Measurements from ENCODE around the gene TSPAN32.

Gene TSPAN32

DNA sequence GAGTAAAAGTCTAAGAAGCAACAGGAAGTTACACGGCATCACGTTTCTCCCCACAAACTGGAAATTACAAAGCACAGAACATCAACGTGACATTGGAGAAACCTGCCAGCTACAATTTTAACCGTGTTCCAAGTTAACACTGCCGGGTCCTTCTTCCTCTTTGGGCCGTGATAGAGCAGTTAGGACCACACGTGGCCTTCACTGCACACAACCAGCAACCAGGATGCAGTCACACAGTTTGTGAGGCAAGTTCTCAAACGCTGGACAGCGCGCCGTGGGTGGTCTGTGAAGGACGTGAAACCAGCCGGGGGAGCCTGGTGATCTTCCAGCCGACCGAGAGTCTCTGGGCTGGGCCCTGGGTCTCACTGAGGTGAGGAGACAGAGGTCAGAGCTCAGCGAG, 14.7 kb upstream of the TSPAN32 start:
- DNase-seq (ENCODE audit: low read depth in 1 of 2, low spot score in 1 of 2), result no peak

GRCh38 chr11:2289350-2289749, 12.5 kb upstream of the TSPAN32 start:
- DNase-seq (ENCODE audit: low read depth in 1 of 2, low spot score in 1 of 2), result no peak

- no peak for DNase-seq (ENCODE audit: low read depth in 1 of 2, low spot score in 1 of 2)
Observed at GRCh38 chr11:2289859-2290258, 12.0 kb upstream of the TSPAN32 start.

- no peak for DNase-seq (ENCODE audit: low read depth in 1 of 2, low spot score in 1 of 2)
Observed at GRCh38 chr11:2290351-2290841, 11.4 kb upstream of the TSPAN32 start.

DNA sequence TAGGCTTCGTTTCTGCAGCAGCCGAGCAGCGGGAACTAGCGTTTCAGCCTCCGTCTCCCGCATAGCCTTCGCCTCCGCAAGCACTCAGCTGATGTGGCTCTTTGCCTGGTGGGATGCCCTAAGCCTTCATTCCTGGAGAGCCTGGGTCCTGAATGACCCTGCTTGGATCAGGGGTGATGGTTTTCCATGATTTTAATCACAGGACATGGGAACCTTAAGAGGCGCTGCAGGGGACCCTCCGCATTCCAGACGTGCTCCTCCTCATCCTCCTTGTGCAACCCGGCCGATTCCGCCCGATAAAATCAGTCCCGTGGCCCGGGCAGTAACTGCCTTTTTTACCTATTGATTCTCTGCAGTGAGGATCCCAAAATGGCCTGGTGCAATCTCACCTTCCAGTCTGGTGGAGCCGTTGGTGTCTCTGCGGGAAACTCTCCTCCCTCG, 8.3 kb upstream of the TSPAN32 start:
- DNase-seq (ENCODE audit: low read depth in 1 of 2, low spot score in 1 of 2), result no peak

DNA sequence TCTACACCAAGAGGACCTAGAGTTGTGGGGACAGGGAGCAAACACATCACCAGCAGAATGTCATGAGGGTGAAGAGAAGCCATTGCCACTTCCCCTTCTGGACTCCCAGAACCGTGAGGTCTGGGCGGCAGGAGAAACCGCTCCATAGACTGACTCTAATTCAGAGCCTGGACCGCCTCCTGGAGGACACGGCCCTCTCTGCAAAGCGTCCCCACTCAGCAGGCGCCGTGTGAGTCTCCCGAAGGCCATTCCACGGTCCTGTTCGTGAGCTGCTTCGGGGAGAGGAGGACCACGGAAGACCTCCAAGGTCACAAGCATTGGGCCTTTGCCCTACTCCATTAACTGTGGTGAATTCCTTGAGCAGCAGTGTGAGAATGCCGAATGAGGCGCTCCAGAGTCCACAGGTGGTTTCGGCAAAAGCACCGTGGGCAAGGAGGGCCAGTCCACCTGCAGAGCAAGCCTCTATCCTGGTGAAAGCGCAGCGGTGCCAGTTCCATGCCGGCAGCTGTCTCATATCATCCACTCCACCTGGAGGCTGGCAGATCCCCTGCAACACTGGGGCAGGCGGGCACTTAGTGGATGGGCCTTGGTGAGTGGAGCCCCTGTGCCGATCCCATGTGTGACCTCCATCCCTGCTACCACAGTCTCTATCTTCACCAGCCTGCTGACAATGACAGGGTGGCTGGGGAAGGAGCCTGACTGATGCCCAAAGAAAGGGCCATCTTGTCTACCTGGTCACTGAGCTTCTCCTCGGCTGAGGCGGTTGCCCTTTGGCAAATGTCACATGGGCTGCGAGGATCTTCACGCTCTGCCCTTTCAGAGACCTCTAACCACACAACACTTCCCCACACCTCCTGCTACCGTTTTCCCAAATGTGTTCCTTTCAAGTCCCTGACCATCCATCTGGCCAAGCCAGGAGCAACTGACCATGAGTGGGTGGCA, 7.6 kb upstream of the TSPAN32 start:
- no peak for DNase-seq (ENCODE audit: low read depth in 1 of 2, low spot score in 1 of 2)

DNA sequence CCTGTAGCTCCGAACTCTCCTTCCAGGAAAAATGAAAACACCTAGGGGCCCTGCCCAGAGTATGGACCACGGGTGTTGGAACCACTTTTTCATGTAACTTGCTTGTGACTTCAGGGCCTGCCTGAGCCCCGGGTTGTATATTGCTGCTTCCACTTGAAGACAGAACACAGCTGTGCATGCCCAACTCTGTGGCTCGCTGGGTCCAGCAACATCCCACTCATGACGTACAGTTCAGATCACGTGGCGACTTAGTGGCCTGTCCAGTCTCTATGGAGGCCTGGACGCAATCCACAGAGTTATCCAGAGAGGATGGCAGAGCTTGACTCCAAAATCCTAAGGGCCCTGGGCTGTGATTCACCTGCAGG, 6.9 kb upstream of the TSPAN32 start:
- no peak for DNase-seq (ENCODE audit: low read depth in 1 of 2, low spot score in 1 of 2)

DNA sequence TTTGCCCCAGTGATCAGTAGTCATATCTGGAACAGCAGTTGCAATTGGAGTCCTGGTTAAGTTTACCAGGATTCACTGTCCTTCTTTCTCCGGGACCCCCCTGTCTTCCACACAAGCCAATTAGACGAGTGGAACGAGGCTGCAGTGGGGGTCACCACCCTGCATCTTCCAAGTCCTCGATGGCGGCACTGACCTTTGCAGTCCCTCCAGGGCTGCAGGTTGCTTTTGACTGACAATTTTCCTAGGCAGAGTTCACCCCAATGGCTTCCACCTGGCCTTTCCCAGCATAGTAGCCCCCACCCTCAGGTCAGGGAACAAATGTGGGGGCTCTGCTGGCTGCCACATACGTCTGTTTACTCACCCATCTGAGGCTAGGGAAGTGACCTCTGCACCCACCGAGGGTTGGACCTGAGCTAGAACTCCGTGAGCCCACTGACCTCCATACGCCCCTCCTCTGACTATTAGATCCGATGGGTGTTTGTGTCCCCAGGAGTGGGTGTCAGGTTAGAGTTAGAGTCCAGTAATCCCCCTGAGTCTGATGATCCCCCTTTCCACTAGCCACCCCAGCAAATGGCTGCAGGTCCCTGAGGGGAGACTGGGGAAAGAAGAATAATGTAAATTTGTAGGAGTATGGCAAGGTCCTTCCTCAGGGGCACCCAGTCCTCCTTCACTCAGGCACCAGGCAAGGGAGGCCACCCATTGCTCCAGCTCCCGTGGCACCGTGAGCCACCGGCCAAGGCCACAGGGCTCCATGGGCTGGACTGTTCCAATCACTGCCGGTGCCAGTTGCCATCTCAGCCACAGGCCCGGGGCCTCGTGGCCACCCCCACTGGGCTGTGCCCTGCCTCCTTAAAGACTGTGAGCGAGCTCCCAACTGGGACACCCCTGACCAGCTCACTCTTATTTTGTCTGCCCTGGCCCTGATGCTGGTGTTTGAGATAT, 5.6 kb upstream of the TSPAN32 start:
- no peak for DNase-seq (ENCODE audit: low read depth in 1 of 2, low spot score in 1 of 2)

DNA sequence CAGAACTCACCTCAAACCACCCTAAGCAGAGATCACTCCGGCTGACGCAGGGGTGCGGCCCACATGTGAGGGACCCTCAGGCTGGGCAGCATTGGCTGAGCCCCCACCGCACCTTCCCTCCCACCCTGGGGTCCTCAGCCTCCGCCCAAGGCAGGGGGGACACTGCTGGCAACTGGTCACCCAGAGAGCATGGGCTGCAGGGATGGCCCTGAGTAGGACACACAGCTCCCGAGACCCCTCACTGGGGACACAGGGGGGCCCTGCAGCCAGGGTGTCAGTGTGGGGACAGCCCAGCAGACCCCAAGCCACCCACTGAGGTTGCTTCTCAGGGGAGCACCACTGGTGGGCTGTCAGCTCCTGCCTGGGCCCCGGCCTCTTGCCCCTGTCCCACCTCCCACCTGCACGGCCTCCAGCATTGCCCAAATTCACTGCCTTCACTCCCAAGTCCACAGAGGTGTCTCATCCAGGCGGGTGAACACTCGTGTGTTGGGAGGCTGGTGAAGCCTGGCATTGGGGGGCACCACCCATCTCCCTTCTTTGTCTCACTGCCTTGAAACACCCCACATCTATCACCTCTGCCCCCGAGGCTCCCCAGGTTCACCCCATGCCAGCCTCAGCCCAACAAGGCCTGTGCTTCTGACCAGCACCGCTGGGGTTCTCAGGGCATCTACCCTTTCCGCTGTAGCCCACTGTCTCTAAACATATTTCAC, 4.7 kb upstream of the TSPAN32 start:
- no peak for DNase-seq (ENCODE audit: low read depth in 1 of 2, low spot score in 1 of 2)

- DNase-seq (ENCODE audit: low read depth in 1 of 2, low spot score in 1 of 2), result no peak
Observed at GRCh38 chr11:2297623-2298030, 4.2 kb upstream of the TSPAN32 start.

- no peak for DNase-seq (ENCODE audit: low read depth in 1 of 2, low spot score in 1 of 2)
Observed at GRCh38 chr11:2298131-2298794, 3.5 kb upstream of the TSPAN32 start.

- DNase-seq (ENCODE audit: low read depth in 1 of 2, low spot score in 1 of 2), result no peak
Observed at GRCh38 chr11:2298795-2299761, 2.7 kb upstream of the TSPAN32 start.

DNA sequence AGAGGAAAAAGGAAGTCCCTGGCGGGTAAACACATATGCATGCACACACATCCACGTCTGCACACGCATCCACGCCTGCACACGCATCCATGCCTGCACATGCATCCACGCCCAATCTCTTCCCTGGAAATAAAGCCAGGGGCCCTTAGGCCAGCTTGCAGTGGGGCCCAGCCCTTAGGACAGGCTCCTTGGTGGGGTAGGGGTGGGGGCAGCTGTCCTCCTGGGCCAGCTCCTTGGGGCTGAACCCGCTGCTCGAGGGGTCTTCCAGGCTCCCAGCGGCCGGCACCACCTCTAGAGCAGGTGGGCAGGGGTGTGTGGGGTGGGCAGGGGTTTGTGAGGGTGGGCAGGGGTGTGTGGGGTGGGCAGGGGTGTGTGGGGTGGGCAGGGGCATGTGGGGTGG, 2.0 kb upstream of the TSPAN32 start:
- DNase-seq (ENCODE audit: low read depth in 1 of 2, low spot score in 1 of 2), result no peak

DNA sequence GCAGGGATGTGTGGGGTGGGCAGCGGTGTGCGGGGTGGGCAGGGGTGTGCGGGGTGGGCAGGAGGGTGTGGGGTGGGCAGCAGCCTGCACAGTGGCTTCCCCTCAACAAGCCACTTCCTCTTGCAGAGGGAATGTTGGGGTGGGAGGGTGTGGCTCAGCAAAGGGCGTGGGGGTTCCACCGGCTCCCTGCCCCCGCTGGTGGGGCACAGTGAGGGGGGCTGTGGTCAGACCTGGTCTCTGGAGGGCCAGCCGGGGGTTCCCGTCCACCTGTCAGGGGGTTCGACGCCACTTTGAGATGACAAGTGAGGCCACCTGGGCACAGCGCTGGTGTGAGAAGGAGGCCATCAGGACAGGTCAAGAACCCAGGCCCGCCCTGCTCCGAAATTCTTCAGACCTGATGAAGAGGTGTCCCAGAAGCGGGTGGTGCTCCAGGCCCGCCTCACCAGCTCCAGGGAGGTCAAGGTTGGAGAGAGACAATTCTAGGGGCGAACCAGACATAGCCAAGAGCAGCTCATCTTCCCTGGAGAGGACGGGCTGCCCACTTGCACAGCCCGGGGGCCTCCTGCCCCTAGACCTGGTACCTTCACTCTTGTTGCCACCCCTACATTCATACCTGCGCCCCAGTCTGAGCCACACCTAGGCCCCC, 1.4 kb upstream of the TSPAN32 start:
- DNase-seq (ENCODE audit: low read depth in 1 of 2, low spot score in 1 of 2), result no peak

- DNase-seq (ENCODE audit: low read depth in 1 of 2, low spot score in 1 of 2), result no peak
Observed at GRCh38 chr11:2300936-2301630, 730 bp upstream of the TSPAN32 start.

- DNase-seq (ENCODE audit: low read depth in 1 of 2, low spot score in 1 of 2), result no peak
Observed at GRCh38 chr11:2302306-2302895, 588 bp downstream of the TSPAN32 start.

DNA sequence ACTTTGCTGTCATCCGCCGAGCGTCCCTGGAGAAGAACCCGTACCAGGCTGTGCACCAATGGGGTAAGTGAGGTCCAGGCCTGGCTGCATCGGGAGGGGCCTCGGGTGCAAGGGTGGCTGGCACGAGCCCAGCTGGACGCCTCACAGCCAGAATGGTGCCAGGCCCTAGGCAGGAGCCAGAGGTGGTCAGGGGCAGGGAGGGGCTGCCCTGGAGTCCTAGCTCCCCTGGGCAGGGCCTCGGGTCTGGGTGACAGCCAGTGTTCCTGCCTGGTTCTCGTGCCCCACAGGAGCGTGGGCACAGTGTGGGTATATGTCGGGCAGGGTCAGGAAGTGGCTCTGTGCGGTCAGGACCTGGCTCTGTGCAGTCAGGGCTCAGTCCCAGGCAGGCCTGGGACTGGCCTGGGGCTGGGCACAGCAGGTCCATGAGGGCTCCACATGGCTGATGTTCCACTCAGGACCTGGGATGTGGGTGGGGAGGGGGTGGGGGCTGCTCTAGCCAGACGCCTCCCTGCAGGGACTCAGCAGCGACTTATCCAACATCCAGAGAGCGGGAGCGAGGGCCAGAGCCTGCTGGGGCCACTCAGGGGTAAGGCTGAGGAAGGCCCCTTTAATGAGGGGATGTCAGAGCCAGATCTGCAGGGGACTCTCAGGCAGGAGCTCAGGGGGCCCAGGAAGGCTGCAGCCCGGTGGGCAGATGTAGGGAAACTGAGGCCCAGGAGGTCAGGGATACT, 1.2 kb downstream of the TSPAN32 start:
- no peak for DNase-seq (ENCODE audit: low read depth in 1 of 2, low spot score in 1 of 2)

Data from activated CD4-positive, alpha-beta T cell treated with anti-CD3 and anti-CD28 coated beads, Interleukin-2, amount 50 U/mL, for 24 hours (primary cell).